K562 (cell line): ENCODE results near the gene GAS2L2. TPM values are rescaled to one million over a fixed set of nuclear protein-coding genes. Genes with fewer than 3 reads are reported as not detected.

Source experiments
- ATAC-seq: fragments of 200-7000 bp; cut with Tn5 transposase; 3 replicates; pipeline ENCODE4 v1.9.1; 2020; ENCODE audit warnings: moderate library complexity
- BruUV-seq: library from RNA; stranded (reverse); fragments of 400-500 nt; replicated peaks from 2 replicates; lab custom pipeline; 2021; lab: Mats Ljungman, UMichigan
- CTCF ChIA-PET: fragments of 300-600 bp; formaldehyde crosslinking; extraction: SDS; loops from one replicate; lab custom pipeline; 2021; ENCODE audit warnings: low intra/inter-chr PET ratio; lab: Yijun Ruan, JAX
- POLR2A ChIA-PET: fragments of 300-600, 350-650 bp; sonication (Branson Sonifier 250); formaldehyde crosslinking; extraction: SDS; loops from one replicate; lab custom pipeline; 2021; ENCODE audit warnings: antibody characterized with exemption, inconsistent platforms; lab: Yijun Ruan, JAX
- DNase-seq, 4 experiments: peaks; one replicate each; pipeline versions ENCODE4 v3.0.0 to v3.0.0-alpha.2; 2011 to 2018; ENCODE audit warnings: low spot score in 3 of 4, mixed read lengths in 3 of 4; ENCODE audit errors: extremely low read depth in 1 of 4
- FAIRE-seq: peaks from 2 replicates; lab custom pipeline; 2011; peaks lifted over from hg19 to GRCh38; lab: Jason Lieb, UNC
- H2AFZ ChIP-seq: 2 replicates; pipeline ENCODE4 v1.6.0; 2011; ENCODE audit warnings: low read depth, low read length, control low read depth, inconsistent platforms
- H3K27ac ChIP-seq: fragments of 200-600 bp; 3 replicates; pipeline ENCODE4 v1.8.0; 2011; ENCODE audit warnings: low read depth, mild to moderate bottlenecking, control low read depth, inconsistent platforms, low read length, moderate library complexity, mixed read lengths; ENCODE audit errors: extremely low read depth
- H3K27me3 ChIP-seq, 2 experiments: fragments of 300-600 bp in 1 of 2; 2 replicates in 1 of 2; 3 replicates in 1 of 2; pipeline versions ENCODE4 v1.6.0 to v1.8.0; 2011; ENCODE audit warnings: inconsistent platforms in 2 of 2, low read length in 2 of 2, mild to moderate bottlenecking in 1 of 2, mixed read lengths in 1 of 2, moderate library complexity in 1 of 2; ENCODE audit not compliant: control insufficient read depth in 2 of 2, insufficient read depth in 2 of 2
- H3K36me3 ChIP-seq: fragments of 300-600 bp; 3 replicates; pipeline ENCODE4 v1.8.0; 2011; ENCODE audit warnings: mild to moderate bottlenecking, low read length, inconsistent platforms; ENCODE audit not compliant: control insufficient read depth, insufficient read depth
- H3K4me1 ChIP-seq, 2 experiments: fragments of 200-600 bp in 1 of 2; replicated peaks in 1 of 2; 2 replicates in 1 of 2; 3 replicates in 1 of 2; pipeline versions ENCODE4 v1.5.1 to v1.8.0; 2011; ENCODE audit warnings: inconsistent platforms in 2 of 2, low read length in 2 of 2, mild to moderate bottlenecking in 1 of 2, mixed read lengths in 1 of 2, moderate library complexity in 1 of 2; ENCODE audit not compliant: control insufficient read depth in 2 of 2, insufficient read depth in 2 of 2
- H3K4me2 ChIP-seq: 2 replicates; pipeline ENCODE4 v1.6.1; 2011; ENCODE audit warnings: low read length, control low read depth, inconsistent platforms, mixed read lengths; ENCODE audit not compliant: insufficient read depth
- H3K4me3 ChIP-seq: fragments of 200-600 bp; sonication (generic), shearing (Covaris generic); 2 replicates; pipeline ENCODE4 v1.5.1; 2016; ENCODE audit warnings: control low read depth, inconsistent platforms
- H3K79me2 ChIP-seq: fragments of 200-600 bp; 3 replicates; pipeline ENCODE4 v1.8.0; 2011; ENCODE audit warnings: low read length, inconsistent platforms; ENCODE audit not compliant: control insufficient read depth, insufficient read depth
- H3K9ac ChIP-seq, 2 experiments: 2 replicates each; pipeline versions ENCODE4 v1.6.0 to v1.6.1; 2011; ENCODE audit warnings: low read depth in 2 of 2, low read length in 2 of 2, control low read depth in 1 of 2, inconsistent platforms in 1 of 2, mild to moderate bottlenecking in 1 of 2, mixed read lengths in 1 of 2; ENCODE audit not compliant: insufficient read depth in 1 of 2
- H3K9me1 ChIP-seq: one replicate; pipeline ENCODE4 v1.6.0; 2011; ENCODE audit warnings: inconsistent platforms, mild to moderate bottlenecking, low read length, moderate library complexity; ENCODE audit not compliant: control insufficient read depth, insufficient read depth
- H3K9me3 ChIP-seq: replicated peaks from 2 replicates; pipeline ENCODE4 v1.5.1; 2011; ENCODE audit warnings: low read depth, low read length, inconsistent platforms; ENCODE audit not compliant: control insufficient read depth, insufficient read depth
- H4K20me1 ChIP-seq: replicated peaks from 2 replicates; pipeline ENCODE4 v1.6.1; 2011; ENCODE audit warnings: low read length, inconsistent platforms, mixed read lengths; ENCODE audit not compliant: control insufficient read depth, insufficient read depth
- CEBPB ChIP-seq: fragments of 450-650 bp; IDR thresholded peaks from 2 replicates; pipeline ENCODE4 v1.6.1; 2016; ENCODE audit warnings: missing genetic modification characterization, missing compliant biosample characterization
- CHD1 ChIP-seq: fragments of 200-600 bp; sonication (generic); IDR thresholded peaks from one replicate; pipeline ENCODE4 v1.6.1; 2012; ENCODE audit warnings: mild to moderate bottlenecking, moderate library complexity, low read length, inconsistent platforms
- DDX20 ChIP-seq: fragments of 450-650 bp; IDR thresholded peaks from 2 replicates; pipeline ENCODE4 v1.6.1; 2016; ENCODE audit warnings: missing genetic modification characterization, low read depth, mild to moderate bottlenecking, missing compliant biosample characterization, moderate library complexity
- FIP1L1 ChIP-seq: fragments of 200-400 bp; formaldehyde crosslinking; IDR thresholded peaks from 2 replicates; pipeline ENCODE4 v1.6.1; 2018; ENCODE audit warnings: mild to moderate bottlenecking, low read depth, low read length; ENCODE audit not compliant: poor library complexity, severe bottlenecking
- HNRNPUL1 ChIP-seq: fragments of 200-400 bp; formaldehyde crosslinking; IDR thresholded peaks from 2 replicates; pipeline ENCODE4 v1.6.1; 2017; ENCODE audit warnings: low read length
- KDM2B ChIP-seq: fragments of 250-450 bp; sonication (Bioruptor Pico); IDR thresholded peaks from 2 replicates; pipeline ENCODE4 v1.8.0; 2021; ENCODE audit warnings: mild to moderate bottlenecking, moderate library complexity
- MTA1 ChIP-seq: fragments of 450-650 bp; IDR thresholded peaks from 2 replicates; pipeline ENCODE4 v1.6.1; 2017; ENCODE audit warnings: borderline replicate concordance
- MYC ChIP-seq, 2 experiments: fragments of 250-450 bp in 1 of 2; sonication (Bioruptor Pico) in 1 of 2; IDR thresholded peaks; 2 replicates each; pipeline versions ENCODE4 v1.5.1 to v1.6.1; 2012 to 2021; ENCODE audit warnings: low read depth in 2 of 2, borderline replicate concordance in 1 of 2, improper control_type of control experiment in 1 of 2, low read length in 1 of 2, mild to moderate bottlenecking in 1 of 2, moderate library complexity in 1 of 2
- RFX7 ChIP-seq: fragments of 250-450 bp; sonication (Bioruptor Pico); IDR thresholded peaks from 2 replicates; pipeline ENCODE4 v1.5.1; 2021; ENCODE audit warnings: mild to moderate bottlenecking
- SIRT6 ChIP-seq: IDR thresholded peaks from one replicate; pipeline ENCODE4 v1.6.1; 2012; ENCODE audit warnings: low read depth, mild to moderate bottlenecking, control low read depth, inconsistent platforms, low read length, moderate library complexity
- SMAD4 ChIP-seq: fragments of 250-450 bp; sonication (Bioruptor Pico); conservative IDR thresholded peaks from 2 replicates; pipeline ENCODE4 v1.8.0; 2021; ENCODE audit warnings: inconsistent platforms, mild to moderate bottlenecking, moderate library complexity
- TAF15 ChIP-seq: fragments of 200-400 bp; formaldehyde crosslinking; IDR thresholded peaks from 2 replicates; pipeline ENCODE4 v1.6.1; 2017; ENCODE audit warnings: mild to moderate bottlenecking, low read depth, low read length, moderate library complexity
- ZFP30 ChIP-seq: fragments of 250-450 bp; sonication (Bioruptor Pico); IDR thresholded peaks from 2 replicates; pipeline ENCODE4 v1.8.0; 2022; ENCODE audit warnings: moderate library complexity, mild to moderate bottlenecking, inconsistent platforms, borderline replicate concordance
- ZNF124 ChIP-seq: sonication (generic); formaldehyde crosslinking; IDR thresholded peaks from 2 replicates; pipeline ENCODE4 v1.8.1; 2022; ENCODE audit warnings: missing genetic modification reagents
- WGBS: fragments of 100-300 bp; shearing (Covaris generic); methylation state at CpG from one replicate; pipeline ENCODE4 v1.1.6; 2016; ENCODE audit warnings: low coverage, mixed read lengths; ENCODE audit not compliant: insufficient coverage; ENCODE audit errors: missing lambda C conversion rate; 5-methylcytosine and 5-hydroxymethylcytosine counted together
- in situ Hi-C: fragments of 300-500 bp; cut with MboI; formaldehyde crosslinking; loops from 4 replicates; pipeline ENCODE4 v1.15.0; 2018; ENCODE audit warnings: inconsistent platforms, mixed read lengths
- intact Hi-C: fragments of 100-400 bp; cut with micrococcal nuclease; formaldehyde crosslinking; loops from 2 replicates; pipeline ENCODE4 v1.14.2; 2022
- polyA plus RNA-seq, 8 experiments: library from polyadenylated mRNA; depleted of rRNA in 4 of 8; stranded (reverse) in 5 of 8; unstranded in 3 of 8; fragments of >200 nt; fragmentation: Nextera tagmentation in 2 of 8; fragmentation: Illumina TruSeq in 1 of 8; extraction: Ambion mirVana in 2 of 8; extraction: Trizol in 1 of 8; gene quantifications; 2 replicates each; pipeline versions ENCODE4 v1.2.1 to v1.2.3, GENCODE V29; 2011 to 2014; ENCODE audit warnings: inconsistent platforms in 1 of 8, missing spikeins in 1 of 8
- total RNA-seq, 7 experiments: library from RNA; depleted of rRNA in 6 of 7; stranded (reverse); fragments of >200 nt in 6 of 7; fragmentation: Illumina TruSeq in 2 of 7; extraction: Trizol in 2 of 7; gene quantifications; 2 replicates each; pipeline versions ENCODE4 v1.2.1 to v1.2.3, GENCODE V29; 2011 to 2021; ENCODE audit warnings: low replicate concordance in 1 of 7
- TF ChIP-seq, protein P1 (sequence below): sonication (generic); formaldehyde crosslinking; IDR thresholded peaks from 2 replicates; pipeline ENCODE4 v1.8.1; 2023; ENCODE audit warnings: mild to moderate bottlenecking, missing genetic modification reagents
- TF ChIP-seq, protein P2 (sequence below): fragments of 250-450 bp; sonication (Bioruptor Pico); IDR thresholded peaks from 2 replicates; pipeline ENCODE4 v1.8.0; 2021; ENCODE audit warnings: moderate library complexity, mild to moderate bottlenecking, inconsistent platforms
- TF ChIP-seq, protein P3 (sequence below): fragments of 450-650 bp; IDR thresholded peaks from 2 replicates; pipeline ENCODE4 v1.7.1; 2018; ENCODE audit warnings: mild to moderate bottlenecking, low read depth; ENCODE audit not compliant: partially characterized antibody

The GAS2L2 gene
- total and polyA plus RNA-seq, 9 of the 15 experiments (the other 6 are each of a cell fraction or from before 2014, with no cell fraction given): not detected

DNA sequence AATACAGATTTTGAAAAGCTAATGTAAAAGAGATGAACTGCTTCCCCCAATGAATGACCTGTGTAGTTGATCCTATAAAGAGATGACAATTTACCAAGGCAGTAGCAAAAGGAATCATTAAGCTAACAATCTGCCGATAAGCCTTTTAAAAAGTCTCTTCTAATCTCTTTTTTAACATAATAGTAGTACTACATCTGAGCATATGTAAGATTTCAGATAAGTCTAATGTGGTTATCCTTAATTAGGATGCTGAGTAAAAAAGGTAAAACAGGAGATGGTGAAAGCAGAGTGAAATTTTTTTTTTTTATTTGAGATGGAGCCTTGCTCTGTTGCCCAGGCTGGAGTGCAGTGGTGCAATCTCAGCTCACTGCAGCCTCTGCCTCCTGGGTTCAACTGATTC, 47.8 kb downstream of the GAS2L2 start:
- Histone ChIP-seq H3K9ac (no peak overlapping the region), H3K36me3 (peaks cover 59% of the 10 kb centered on the region), H3K27me3 (no peaks in the 10 kb centered on the region), H3K9me3 (no peaks in the 10 kb centered on the region), H3K27ac (no peak overlapping the region), H3K4me1 (no peaks in the 10 kb centered on the region), H3K9me1 (no peaks in the 10 kb centered on the region), H4K20me1 (no peaks in the 10 kb centered on the region), H3K79me2 (peaks cover 4% of the 10 kb centered on the region; the same call in 1 of the 3 replicates), H2AFZ (no peak overlapping the region), H3K4me2 (no peak overlapping the region), H3K4me3 (no peak overlapping the region)
- no peak for FAIRE-seq
- TF ChIP-seq SIRT6 (no peak), MTA1 (no peak), MYC (IDR thresholded peaks at IDR 0.05; ENCODE audit: low read depth, low read length) (no peak), MYC (CRISPR knock-in tag; IDR thresholded peaks at IDR 0.05; ENCODE audit: borderline replicate concordance, low read depth) (no peak), FIP1L1 (no peak), KDM2B (no peak), SMAD4 (CRISPR knock-in tag) (no peak), TAF15 (no peak), DDX20 (no peak), RFX7 (CRISPR knock-in tag) (no peak), HNRNPUL1 (no peak), ZFP30 (CRISPR knock-in tag) (no peak), CHD1 (no peak), CEBPB (tag) (no peak), ZNF124 (CRISPR knock-in tag) (no peak)
- TF ChIP-seq, protein P1, sequence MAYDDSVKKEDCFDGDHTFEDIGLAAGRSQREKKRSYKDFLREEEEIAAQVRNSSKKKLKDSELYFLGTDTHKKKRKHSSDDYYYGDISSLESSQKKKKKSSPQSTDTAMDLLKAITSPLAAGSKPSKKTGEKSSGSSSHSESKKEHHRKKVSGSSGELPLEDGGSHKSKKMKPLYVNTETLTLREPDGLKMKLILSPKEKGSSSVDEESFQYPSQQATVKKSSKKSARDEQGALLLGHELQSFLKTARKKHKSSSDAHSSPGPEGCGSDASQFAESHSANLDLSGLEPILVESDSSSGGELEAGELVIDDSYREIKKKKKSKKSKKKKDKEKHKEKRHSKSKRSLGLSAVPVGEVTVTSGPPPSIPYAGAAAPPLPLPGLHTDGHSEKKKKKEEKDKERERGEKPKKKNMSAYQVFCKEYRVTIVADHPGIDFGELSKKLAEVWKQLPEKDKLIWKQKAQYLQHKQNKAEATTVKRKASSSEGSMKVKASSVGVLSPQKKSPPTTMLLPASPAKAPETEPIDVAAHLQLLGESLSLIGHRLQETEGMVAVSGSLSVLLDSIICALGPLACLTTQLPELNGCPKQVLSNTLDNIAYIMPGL (CRISPR knock-in tag): no peak
- TF ChIP-seq, protein P2, sequence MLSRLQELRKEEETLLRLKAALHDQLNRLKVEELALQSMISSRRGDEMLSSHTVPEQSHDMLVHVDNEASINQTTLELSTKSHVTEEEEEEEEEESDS: no peak
- TF ChIP-seq, protein P3, sequence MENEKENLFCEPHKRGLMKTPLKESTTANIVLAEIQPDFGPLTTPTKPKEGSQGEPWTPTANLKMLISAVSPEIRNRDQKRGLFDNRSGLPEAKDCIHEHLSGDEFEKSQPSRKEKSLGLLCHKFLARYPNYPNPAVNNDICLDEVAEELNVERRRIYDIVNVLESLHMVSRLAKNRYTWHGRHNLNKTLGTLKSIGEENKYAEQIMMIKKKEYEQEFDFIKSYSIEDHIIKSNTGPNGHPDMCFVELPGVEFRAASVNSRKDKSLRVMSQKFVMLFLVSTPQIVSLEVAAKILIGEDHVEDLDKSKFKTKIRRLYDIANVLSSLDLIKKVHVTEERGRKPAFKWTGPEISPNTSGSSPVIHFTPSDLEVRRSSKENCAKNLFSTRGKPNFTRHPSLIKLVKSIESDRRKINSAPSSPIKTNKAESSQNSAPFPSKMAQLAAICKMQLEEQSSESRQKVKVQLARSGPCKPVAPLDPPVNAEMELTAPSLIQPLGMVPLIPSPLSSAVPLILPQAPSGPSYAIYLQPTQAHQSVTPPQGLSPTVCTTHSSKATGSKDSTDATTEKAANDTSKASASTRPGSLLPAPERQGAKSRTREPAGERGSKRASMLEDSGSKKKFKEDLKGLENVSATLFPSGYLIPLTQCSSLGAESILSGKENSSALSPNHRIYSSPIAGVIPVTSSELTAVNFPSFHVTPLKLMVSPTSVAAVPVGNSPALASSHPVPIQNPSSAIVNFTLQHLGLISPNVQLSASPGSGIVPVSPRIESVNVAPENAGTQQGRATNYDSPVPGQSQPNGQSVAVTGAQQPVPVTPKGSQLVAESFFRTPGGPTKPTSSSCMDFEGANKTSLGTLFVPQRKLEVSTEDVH: no peak
- DNase-seq: no peak
- POLR2A ChIA-PET: interaction anchor here (0.7 to 1.0 kb wide), 4 partner anchors 10 to 19 kb away, joined by 3 read pairs; no protein-coding TSS in a partner anchor
- BruUV-seq: no TSS peak
- ATAC-seq: no peak
- in situ Hi-C loops: no loop called here
- CTCF ChIA-PET: no interaction called here
- intact Hi-C loops: no loop called here
- 100% methylated on average over 1 of the region's 1 CpG for WGBS
